ENCODE data around the gene SPEM1.

SPEM1 gene

DNA sequence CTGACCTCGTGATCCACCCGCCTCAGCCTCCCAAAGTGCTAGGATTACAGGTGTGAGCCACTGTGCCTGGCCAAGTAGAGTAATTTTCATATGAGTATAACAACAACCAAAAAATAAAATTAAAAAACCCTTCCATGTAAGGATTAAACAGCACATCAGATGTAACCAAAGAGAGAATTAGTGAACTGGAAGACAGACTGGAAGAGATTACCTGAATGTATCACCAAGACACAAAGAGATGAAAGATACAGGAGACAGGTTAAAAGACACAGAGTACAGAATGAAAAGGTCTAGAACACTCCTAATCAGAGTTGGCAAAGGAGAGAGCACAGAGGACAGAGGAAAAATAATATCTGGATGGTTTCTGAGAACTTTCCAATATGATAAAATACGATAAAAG, 41.0 kb upstream of the SPEM1 start:
- peaks cover 8% of the 10 kb centered on the region for H3K4me1 ChIP-seq (ENCODE audit: control insufficient read depth, low read length)
- H3F3A ChIP-seq (ENCODE audit: control insufficient read depth, insufficient read depth): no peaks in the 10 kb centered on the region
- no peak for TF ChIP-seq EZH2phosphoT487 (IDR thresholded peaks at IDR 0.05; ENCODE audit: borderline replicate concordance, low read length)
- no peaks in the 10 kb centered on the region for H3K79me2 ChIP-seq (ENCODE audit: control insufficient read depth, low read length)
- no peak overlapping the region for H3K27ac ChIP-seq (ENCODE audit: low read depth, low read length)
- H3K27me3 ChIP-seq (ENCODE audit: control insufficient read depth, low read length): 0 out of 2 replicates have a peak, but pooled peaks cover 6% of the 10 kb centered on the region
- no peak overlapping the region for H3K4me2 ChIP-seq (ENCODE audit: low read length)
- no peaks in the 10 kb centered on the region for H3K9me2 ChIP-seq (replicated peaks; ENCODE audit: control insufficient read depth, low read length)
- no peak overlapping the region for H3K4me3 ChIP-seq (ENCODE audit: low read length)
- peaks cover 6% of the 10 kb centered on the region for H3K9me3 ChIP-seq (ENCODE audit: control insufficient read depth, insufficient read depth, low read length)
- H4K20me1 ChIP-seq (ENCODE audit: control insufficient read depth, insufficient read depth, low read depth, low read length): no peaks in the 10 kb centered on the region
- no peaks in the 10 kb centered on the region for H3K36me3 ChIP-seq (ENCODE audit: control insufficient read depth, low read length)

DNA sequence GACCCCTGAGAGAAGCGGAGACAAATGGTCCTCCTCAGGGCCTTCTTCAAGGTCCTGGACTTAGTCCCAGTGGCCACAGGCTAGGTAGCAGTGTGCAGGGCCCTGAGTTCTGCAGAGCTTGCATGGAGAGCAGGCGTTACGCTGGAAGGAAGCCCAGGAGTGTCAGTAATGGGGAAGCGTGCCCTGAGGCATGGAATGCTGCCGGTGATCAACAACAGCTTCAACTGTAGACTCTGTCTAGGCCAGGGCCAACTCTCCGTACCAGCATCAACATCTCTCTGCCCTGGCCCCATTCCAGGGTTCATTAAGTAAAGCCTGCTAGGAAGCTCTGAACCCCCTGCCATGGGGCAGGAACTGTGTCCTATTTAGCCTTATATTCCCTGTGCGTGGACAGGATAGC, 39.8 kb upstream of the SPEM1 start:
- Histone ChIP-seq H3K79me2 (ENCODE audit: control insufficient read depth, low read length) (no peaks in the 10 kb centered on the region), H3K4me1 (ENCODE audit: control insufficient read depth, low read length) (peaks cover 15% of the 10 kb centered on the region), H3F3A (ENCODE audit: control insufficient read depth, insufficient read depth) (no peaks in the 10 kb centered on the region), H3K4me3 (ENCODE audit: low read length) (no peak overlapping the region), H3K27ac (ENCODE audit: low read depth, low read length) (no peak overlapping the region), H3K9me2 (replicated peaks; ENCODE audit: control insufficient read depth, low read length) (no peaks in the 10 kb centered on the region), H3K27me3 (ENCODE audit: control insufficient read depth, low read length) (0 out of 2 replicates have a peak, but pooled peaks cover 6% of the 10 kb centered on the region), H4K20me1 (ENCODE audit: control insufficient read depth, insufficient read depth, low read depth, low read length) (no peaks in the 10 kb centered on the region), H3K36me3 (ENCODE audit: control insufficient read depth, low read length) (no peaks in the 10 kb centered on the region), H3K9me3 (ENCODE audit: control insufficient read depth, insufficient read depth, low read length) (peaks cover 6% of the 10 kb centered on the region), H3K4me2 (ENCODE audit: low read length) (no peak overlapping the region)
- no peak for TF ChIP-seq EZH2phosphoT487 (IDR thresholded peaks at IDR 0.05; ENCODE audit: borderline replicate concordance, low read length)
- TF ChIP-seq, protein P1, sequence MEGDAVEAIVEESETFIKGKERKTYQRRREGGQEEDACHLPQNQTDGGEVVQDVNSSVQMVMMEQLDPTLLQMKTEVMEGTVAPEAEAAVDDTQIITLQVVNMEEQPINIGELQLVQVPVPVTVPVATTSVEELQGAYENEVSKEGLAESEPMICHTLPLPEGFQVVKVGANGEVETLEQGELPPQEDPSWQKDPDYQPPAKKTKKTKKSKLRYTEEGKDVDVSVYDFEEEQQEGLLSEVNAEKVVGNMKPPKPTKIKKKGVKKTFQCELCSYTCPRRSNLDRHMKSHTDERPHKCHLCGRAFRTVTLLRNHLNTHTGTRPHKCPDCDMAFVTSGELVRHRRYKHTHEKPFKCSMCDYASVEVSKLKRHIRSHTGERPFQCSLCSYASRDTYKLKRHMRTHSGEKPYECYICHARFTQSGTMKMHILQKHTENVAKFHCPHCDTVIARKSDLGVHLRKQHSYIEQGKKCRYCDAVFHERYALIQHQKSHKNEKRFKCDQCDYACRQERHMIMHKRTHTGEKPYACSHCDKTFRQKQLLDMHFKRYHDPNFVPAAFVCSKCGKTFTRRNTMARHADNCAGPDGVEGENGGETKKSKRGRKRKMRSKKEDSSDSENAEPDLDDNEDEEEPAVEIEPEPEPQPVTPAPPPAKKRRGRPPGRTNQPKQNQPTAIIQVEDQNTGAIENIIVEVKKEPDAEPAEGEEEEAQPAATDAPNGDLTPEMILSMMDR (IDR thresholded peaks at IDR 0.05; ENCODE audit: low read depth, low read length, poor library complexity, severe bottlenecking): no peak

DNA sequence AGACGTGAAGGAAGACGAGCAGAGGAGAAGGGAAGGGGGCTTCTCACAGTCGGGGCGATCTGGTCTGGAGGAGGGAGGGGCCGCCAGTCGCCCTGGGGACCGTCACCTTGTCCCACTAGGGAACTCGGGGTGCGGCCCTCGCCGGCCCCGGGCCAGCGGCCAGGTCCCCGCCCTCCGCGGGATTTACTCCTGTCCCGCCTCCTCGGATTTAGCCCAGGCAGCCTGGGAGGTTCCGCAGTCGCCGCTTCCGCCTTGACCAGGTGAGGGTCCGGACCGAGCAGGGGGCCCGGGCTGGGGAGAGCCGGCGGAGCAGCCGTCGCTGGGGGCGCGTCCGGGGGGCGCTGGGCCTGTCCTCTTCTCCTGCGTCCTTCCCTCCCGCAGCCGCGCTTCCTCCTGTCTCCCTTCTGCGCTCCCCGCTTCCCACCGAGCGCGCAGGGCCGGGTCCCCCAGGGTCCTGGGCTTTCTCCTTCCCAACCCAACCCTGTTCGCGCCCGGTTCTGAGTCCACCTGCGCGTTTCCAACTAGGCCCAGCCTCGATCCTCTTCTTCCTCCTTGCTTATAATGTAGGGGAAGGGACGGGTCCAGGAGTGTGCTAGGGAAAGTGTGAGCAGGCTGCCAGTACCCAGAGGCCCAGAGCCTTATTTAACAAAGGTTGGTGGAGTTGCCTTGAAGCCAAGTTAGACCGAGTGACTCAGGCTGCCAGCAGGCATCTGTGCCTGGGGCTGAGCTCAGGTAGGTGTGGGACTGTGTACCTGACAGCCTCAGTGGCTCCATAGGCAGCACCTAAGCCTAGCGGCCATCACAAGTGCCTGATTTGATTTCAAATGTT, 39.1 kb upstream of the SPEM1 start, which contains the start of gene TNK1:
Gene TNK1 (plus strand): TSS at position 235 of the 829 bp plus-strand sequence. CDS start 1,838 bp downstream, outside the sequence.
- Histone ChIP-seq H3K4me3 (ENCODE audit: low read length) (no peak within 1 kb of the TSS), H3K4me1 (ENCODE audit: control insufficient read depth, low read length) (peaks cover 15% of the 10 kb centered on the region), H3K36me3 (ENCODE audit: control insufficient read depth, low read length) (no peaks in the 10 kb centered on the region), H3K4me2 (ENCODE audit: low read length) (no peak within 1 kb of the TSS), H3K27me3 (ENCODE audit: control insufficient read depth, low read length) (0 out of 2 replicates have a peak, but pooled peaks cover 6% of the 10 kb centered on the region), H3K9me2 (replicated peaks; ENCODE audit: control insufficient read depth, low read length) (no peaks in the 10 kb centered on the region), H3F3A (ENCODE audit: control insufficient read depth, insufficient read depth) (no peaks in the 10 kb centered on the region), H4K20me1 (ENCODE audit: control insufficient read depth, insufficient read depth, low read depth, low read length) (no peaks in the 10 kb centered on the region), H3K79me2 (ENCODE audit: control insufficient read depth, low read length) (no peaks in the 10 kb centered on the region), H3K27ac (ENCODE audit: low read depth, low read length) (no peak within 1 kb of the TSS), H3K9me3 (ENCODE audit: control insufficient read depth, insufficient read depth, low read length) (peaks cover 6% of the 10 kb centered on the region)
- TF ChIP-seq, protein P1 (IDR thresholded peaks at IDR 0.05; ENCODE audit: low read depth, low read length, poor library complexity, severe bottlenecking): no peak

- no peak overlapping the region for H3K4me2 ChIP-seq (ENCODE audit: low read length)
- no peaks in the 10 kb centered on the region for H3K9me2 ChIP-seq (replicated peaks; ENCODE audit: control insufficient read depth, low read length)
- H3K9me3 ChIP-seq (ENCODE audit: control insufficient read depth, insufficient read depth, low read length): peaks cover 6% of the 10 kb centered on the region
- no peaks in the 10 kb centered on the region for H3K79me2 ChIP-seq (ENCODE audit: control insufficient read depth, low read length)
- H3K4me3 ChIP-seq (ENCODE audit: low read length): no peak overlapping the region
- H3F3A ChIP-seq (ENCODE audit: control insufficient read depth, insufficient read depth): no peaks in the 10 kb centered on the region
- no peaks in the 10 kb centered on the region for H3K36me3 ChIP-seq (ENCODE audit: control insufficient read depth, low read length)
- H3K4me1 ChIP-seq (ENCODE audit: control insufficient read depth, low read length): peaks cover 15% of the 10 kb centered on the region
- no peaks in the 10 kb centered on the region for H4K20me1 ChIP-seq (ENCODE audit: control insufficient read depth, insufficient read depth, low read depth, low read length)
- TF ChIP-seq, protein P1 (IDR thresholded peaks at IDR 0.05; ENCODE audit: low read depth, low read length, poor library complexity, severe bottlenecking): no peak
- no peak for TF ChIP-seq EZH2phosphoT487 (IDR thresholded peaks at IDR 0.05; ENCODE audit: borderline replicate concordance, low read length)
- H3K27ac ChIP-seq (ENCODE audit: low read depth, low read length): no peak overlapping the region
- 0 out of 2 replicates have a peak, but pooled peaks cover 6% of the 10 kb centered on the region for H3K27me3 ChIP-seq (ENCODE audit: control insufficient read depth, low read length)
Measured at GRCh38 chr17:7382901-7383300, 37.2 kb upstream of the SPEM1 start.

Data from DOHH2 (cell line).